Activated CD8-positive, alpha-beta memory T cell treated with anti-CD3 and anti-CD28 coated beads, Interleukin-2, amount 10 ng/mL, durations not matched to agents 7 days and 5 days (primary cell): ENCODE measurements around the gene CARD16. TPM values are rescaled to one million over a fixed set of nuclear protein-coding genes. Genes with fewer than 3 reads are reported as not detected.
A peak's percentile ranks its signal among the peaks of the same experiment; 100 is the strongest.
"Not testable (repeated sequence)": the region's sequence is repeated elsewhere in the genome, so short reads cannot be mapped to it uniquely, and the experiment has no call there.

Experiments
- ATAC-seq: fragments of 150-1000 bp; cut with Tn5 transposase; one replicate; pipeline ENCODE4 v1.10.0; 2021; ENCODE audit warnings: moderate library complexity
- CTCF ChIA-PET: fragments of 350-600 bp; sonication (Branson Sonifier 250); formaldehyde crosslinking; loops from one replicate; lab custom pipeline; 2021; ENCODE audit warnings: antibody characterized with exemption; lab: Charles Lee
- DNase-seq: peaks from one replicate; pipeline ENCODE4 v3.0.0-alpha.2; 2020
- H3K27ac Mint-ChIP-seq: one replicate; pipeline ENCODE4 v1.8.0; 2021; ENCODE audit warnings: mild to moderate bottlenecking, mixed read lengths
- H3K27me3 Mint-ChIP-seq: one replicate; pipeline ENCODE4 v1.8.0; 2021; ENCODE audit warnings: mixed read lengths
- H3K36me3 Mint-ChIP-seq: one replicate; pipeline ENCODE4 v1.8.0; 2021; ENCODE audit warnings: mild to moderate bottlenecking, mixed read lengths
- H3K4me1 Mint-ChIP-seq: one replicate; pipeline ENCODE4 v1.8.0; 2021; ENCODE audit warnings: mixed read lengths
- H3K4me3 Mint-ChIP-seq: one replicate; pipeline ENCODE4 v1.8.0; 2021; ENCODE audit warnings: mild to moderate bottlenecking, moderate library complexity, mixed read lengths
- H3K9me3 Mint-ChIP-seq: one replicate; pipeline ENCODE4 v1.8.0; 2022; ENCODE audit warnings: low read depth, mixed read lengths
- total RNA-seq, 2 experiments: library from RNA; stranded (reverse); gene quantifications; one replicate each; pipeline ENCODE4 v1.2.3, GENCODE V29; 2021

CARD16 gene
- total RNA-seq, 2 experiments from 2014 or later = 70.3 to 92.0 TPM

GRCh38 chr11:105069749-105070148 lies 24.6 kb upstream of the CARD16 start:
- peak; percentile 45 for ATAC-seq
- peaks cover 12% of the 10 kb centered on the region for H3K36me3 Mint-ChIP-seq
- H3K4me1 Mint-ChIP-seq = peaks cover 27% of the 10 kb centered on the region
- H3K27ac Mint-ChIP-seq, H3K9me3 Mint-ChIP-seq, DNase-seq, H3K27me3 Mint-ChIP-seq, CTCF ChIA-PET, H3K4me3 Mint-ChIP-seq: not testable (repeated sequence)

GRCh38 chr11:105063245-105063941 lies 18.3 kb upstream of the CARD16 start:
- DNase-seq, CTCF ChIA-PET, H3K9me3 Mint-ChIP-seq, ATAC-seq, H3K4me3 Mint-ChIP-seq, H3K4me1 Mint-ChIP-seq, H3K27ac Mint-ChIP-seq, H3K27me3 Mint-ChIP-seq: not testable (repeated sequence)
- peaks cover 14% of the 10 kb centered on the region for H3K36me3 Mint-ChIP-seq

GRCh38 chr11:105057432-105057831 lies 12.3 kb upstream of the CARD16 start:
- H3K27me3 Mint-ChIP-seq = no peaks in the 10 kb centered on the region
- DNase-seq (no peak), ATAC-seq (no peak)
- no peak overlapping the region for H3K4me3 Mint-ChIP-seq
- H3K4me1 Mint-ChIP-seq = no peaks in the 10 kb centered on the region
- H3K27ac Mint-ChIP-seq = no peak overlapping the region
- peaks cover 6% of the 10 kb centered on the region for H3K36me3 Mint-ChIP-seq
- CTCF ChIA-PET = no interaction called here
- no peaks in the 10 kb centered on the region for H3K9me3 Mint-ChIP-seq

GRCh38 chr11:105056446-105056845 lies 11.3 kb upstream of the CARD16 start:
- Mint-ChIP-seq H3K4me1 (no peaks in the 10 kb centered on the region), H3K27me3 (no peaks in the 10 kb centered on the region), H3K27ac (no peak overlapping the region), H3K4me3 (no peak overlapping the region), H3K36me3 (peaks cover 3% of the 10 kb centered on the region), H3K9me3 (no peaks in the 10 kb centered on the region)
- CTCF ChIA-PET = interaction anchor here (1.0 kb wide), 1 partner anchor 13 kb away, joined by 3 read pairs; no protein-coding TSS in a partner anchor
- no peak for ATAC-seq
- DNase-seq = no peak

GRCh38 chr11:105054723-105055493 lies 9.8 kb upstream of the CARD16 start:
- no peaks in the 10 kb centered on the region for H3K4me1 Mint-ChIP-seq
- no peak for ATAC-seq
- H3K9me3 Mint-ChIP-seq = no peaks in the 10 kb centered on the region
- H3K27me3 Mint-ChIP-seq = no peaks in the 10 kb centered on the region
- CTCF ChIA-PET = no interaction called here
- DNase-seq = no peak
- no peak overlapping the region for H3K27ac Mint-ChIP-seq
- H3K4me3 Mint-ChIP-seq = no peak overlapping the region
- no peaks in the 10 kb centered on the region for H3K36me3 Mint-ChIP-seq

- H3K4me1 Mint-ChIP-seq = no peaks in the 10 kb centered on the region
- no peak for DNase-seq
- H3K27me3 Mint-ChIP-seq = no peaks in the 10 kb centered on the region
- H3K36me3 Mint-ChIP-seq = peaks cover 2% of the 10 kb centered on the region
- ATAC-seq = no peak
- no peaks in the 10 kb centered on the region for H3K9me3 Mint-ChIP-seq
- CTCF ChIA-PET = no interaction called here
- no peak overlapping the region for H3K4me3 Mint-ChIP-seq
- H3K27ac Mint-ChIP-seq = no peak overlapping the region
Observed at GRCh38 chr11:105052487-105052886, 7.4 kb upstream of the CARD16 start.

- peaks cover 6% of the 10 kb centered on the region for H3K4me1 Mint-ChIP-seq
- CTCF ChIA-PET = no interaction called here
Observed at GRCh38 chr11:105051559-105051958, 6.4 kb upstream of the CARD16 start.

GRCh38 chr11:105049481-105049880 lies 4.3 kb upstream of the CARD16 start:
- CTCF ChIA-PET = no interaction called here
- Mint-ChIP-seq H3K27me3 (no peaks in the 10 kb centered on the region), H3K9me3 (no peaks in the 10 kb centered on the region), H3K36me3 (peaks cover 6% of the 10 kb centered on the region), H3K27ac (no peak overlapping the region), H3K4me3 (no peak overlapping the region), H3K4me1 (peaks cover 17% of the 10 kb centered on the region)
- DNase-seq = no peak
- no peak for ATAC-seq

More at GRCh38 chr11:105051559-105051958, 6.4 kb upstream of the CARD16 start:
- no peak overlapping the region for H3K27ac Mint-ChIP-seq
- H3K36me3 Mint-ChIP-seq = peaks cover 2% of the 10 kb centered on the region
- no peak overlapping the region for H3K4me3 Mint-ChIP-seq
- no peak for DNase-seq
- H3K27me3 Mint-ChIP-seq = no peaks in the 10 kb centered on the region
- no peaks in the 10 kb centered on the region for H3K9me3 Mint-ChIP-seq
- ATAC-seq = no peak

- H3K9me3 Mint-ChIP-seq = no peaks in the 10 kb centered on the region
- CTCF ChIA-PET = no interaction called here
- peaks cover 28% of the 10 kb centered on the region for H3K4me1 Mint-ChIP-seq
- no peak for DNase-seq
- no peak for ATAC-seq
- H3K27ac Mint-ChIP-seq = no peak overlapping the region
- H3K4me3 Mint-ChIP-seq = no peak overlapping the region
- H3K36me3 Mint-ChIP-seq = peaks cover 24% of the 10 kb centered on the region
- no peaks in the 10 kb centered on the region for H3K27me3 Mint-ChIP-seq
Observed at GRCh38 chr11:105046898-105047579, 1.9 kb upstream of the CARD16 start.

GRCh38 chr11:105045676-105046296 lies 651 bp upstream of the CARD16 start:
- DNase-seq (no peak), ATAC-seq (no peak)
- peaks cover 35% of the 10 kb centered on the region for H3K36me3 Mint-ChIP-seq
- H3K4me1 Mint-ChIP-seq = peaks cover 35% of the 10 kb centered on the region
- CTCF ChIA-PET = interaction anchor here (1.4 kb wide), 1 partner anchor 14 kb away, joined by 3 read pairs; no protein-coding TSS in a partner anchor
- H3K9me3 Mint-ChIP-seq = no peaks in the 10 kb centered on the region
- H3K27ac Mint-ChIP-seq = peak overlapping the region; percentile 94
- H3K4me3 Mint-ChIP-seq = peak overlapping the region; percentile 92
- no peaks in the 10 kb centered on the region for H3K27me3 Mint-ChIP-seq

- H3K9me3 Mint-ChIP-seq = peaks cover 2% of the 10 kb centered on the region
- CTCF ChIA-PET = no interaction called here
- no peak overlapping the region for H3K27ac Mint-ChIP-seq
- H3K27me3 Mint-ChIP-seq = no peaks in the 10 kb centered on the region
- peaks cover 65% of the 10 kb centered on the region for H3K36me3 Mint-ChIP-seq
- DNase-seq (no peak), ATAC-seq (no peak)
- H3K4me1 Mint-ChIP-seq = peaks cover 35% of the 10 kb centered on the region
- no peak overlapping the region for H3K4me3 Mint-ChIP-seq
Observed at GRCh38 chr11:105042178-105042577, 3.0 kb downstream of the CARD16 start.

- Mint-ChIP-seq H3K4me3 (no peak overlapping the region), H3K27me3 (no peaks in the 10 kb centered on the region)
- CTCF ChIA-PET = no interaction called here
Observed at GRCh38 chr11:105040703-105041102, 4.4 kb downstream of the CARD16 start.

More at GRCh38 chr11:105040703-105041102, 4.4 kb downstream of the CARD16 start:
- DNase-seq (no peak), ATAC-seq (no peak)
- Mint-ChIP-seq H3K9me3 (peaks cover 2% of the 10 kb centered on the region), H3K4me1 (peaks cover 26% of the 10 kb centered on the region), H3K36me3 (peaks cover 70% of the 10 kb centered on the region), H3K27ac (no peak overlapping the region)
